ENCODE data around the gene IGFL2. TPM values are rescaled to one million over a fixed set of nuclear protein-coding genes. Genes with fewer than 3 reads are reported as not detected.

IGFL2 gene
- total RNA-seq, 1 donor from 2014 or later = not detected

GRCh38 chr19:46202872-46203860 lies 55.1 kb downstream of the IGFL2 start:
- Mint-ChIP-seq H3K4me1 (ENCODE audit: unreplicated experiment) (no peaks in the 10 kb centered on the region), H3K27ac (ENCODE audit: unreplicated experiment) (no peak overlapping the region), H3K36me3 (ENCODE audit: low read depth, unreplicated experiment) (no peaks in the 10 kb centered on the region), H3K27me3 (ENCODE audit: unreplicated experiment) (peaks cover 1% of the 10 kb centered on the region), H3K4me3 (ENCODE audit: unreplicated experiment) (no peak overlapping the region), H3K9me3 (ENCODE audit: unreplicated experiment) (no peaks in the 10 kb centered on the region)
- TF ChIP-seq CTCF (IDR thresholded peaks at IDR 0.05; ENCODE audit: unreplicated experiment) = no peak
- DNase-seq (ENCODE audit: low spot score) = no peak

GRCh38 chr19:46204008-46204407 lies 56.0 kb downstream of the IGFL2 start:
- DNase-seq (ENCODE audit: low spot score) = no peak
- Mint-ChIP-seq H3K27me3 (ENCODE audit: unreplicated experiment) (peaks cover 3% of the 10 kb centered on the region), H3K27ac (ENCODE audit: unreplicated experiment) (no peak overlapping the region), H3K4me1 (ENCODE audit: unreplicated experiment) (no peaks in the 10 kb centered on the region), H3K4me3 (ENCODE audit: unreplicated experiment) (no peak overlapping the region), H3K9me3 (ENCODE audit: unreplicated experiment) (no peaks in the 10 kb centered on the region), H3K36me3 (ENCODE audit: low read depth, unreplicated experiment) (no peaks in the 10 kb centered on the region)
- TF ChIP-seq CTCF (IDR thresholded peaks at IDR 0.05; ENCODE audit: unreplicated experiment) = no peak

- Mint-ChIP-seq H3K36me3 (ENCODE audit: low read depth, unreplicated experiment) (no peaks in the 10 kb centered on the region), H3K4me3 (ENCODE audit: unreplicated experiment) (no peak overlapping the region), H3K27me3 (ENCODE audit: unreplicated experiment) (peaks cover 3% of the 10 kb centered on the region), H3K4me1 (ENCODE audit: unreplicated experiment) (peaks cover 6% of the 10 kb centered on the region), H3K27ac (ENCODE audit: unreplicated experiment) (no peak overlapping the region), H3K9me3 (ENCODE audit: unreplicated experiment) (no peaks in the 10 kb centered on the region)
- DNase-seq (ENCODE audit: low spot score) = no peak
- TF ChIP-seq CTCF (IDR thresholded peaks at IDR 0.05; ENCODE audit: unreplicated experiment) = no peak
These were observed 57.3 kb downstream of the IGFL2 start for GRCh38 chr19:46205183-46205984.

GRCh38 chr19:46206176-46206575 lies 58.1 kb downstream of the IGFL2 start:
- H3K4me3 Mint-ChIP-seq (ENCODE audit: unreplicated experiment) = no peak overlapping the region
- H3K4me1 Mint-ChIP-seq (ENCODE audit: unreplicated experiment) = peaks cover 7% of the 10 kb centered on the region
- DNase-seq (ENCODE audit: low spot score) = no peak
- H3K27ac Mint-ChIP-seq (ENCODE audit: unreplicated experiment) = no peak overlapping the region
- H3K9me3 Mint-ChIP-seq (ENCODE audit: unreplicated experiment) = no peaks in the 10 kb centered on the region
- no peaks in the 10 kb centered on the region for H3K36me3 Mint-ChIP-seq (ENCODE audit: low read depth, unreplicated experiment)
- no peak for TF ChIP-seq CTCF (IDR thresholded peaks at IDR 0.05; ENCODE audit: unreplicated experiment)
- peaks cover 4% of the 10 kb centered on the region for H3K27me3 Mint-ChIP-seq (ENCODE audit: unreplicated experiment)

Data from endothelial cell (in vitro differentiated cells).